Measurements from ENCODE around the gene POU4F3.

POU4F3 gene

GRCh38 chr5:146339715-146340259, 1.1 kb downstream of the POU4F3 start:
- no peak for DNase-seq (ENCODE audit: low read depth in 2 of 2)

GRCh38 chr5:146340260-146341081, 1.8 kb downstream of the POU4F3 start:
- DNase-seq (ENCODE audit: low read depth in 2 of 2) = no peak

- DNase-seq (ENCODE audit: low read depth in 2 of 2) = no peak
Observed at GRCh38 chr5:146341854-146342253, 3.2 kb downstream of the POU4F3 start.

GRCh38 chr5:146342519-146342881, 3.9 kb downstream of the POU4F3 start:
- DNase-seq (ENCODE audit: low read depth in 2 of 2) = no peak

GRCh38 chr5:146342882-146343865, 4.5 kb downstream of the POU4F3 start:
- no peak for DNase-seq (ENCODE audit: low read depth in 2 of 2)

- DNase-seq (ENCODE audit: low read depth in 2 of 2) = no peak
Observed at GRCh38 chr5:146344155-146345118, 5.8 kb downstream of the POU4F3 start.

GRCh38 chr5:146345240-146345577, 6.6 kb downstream of the POU4F3 start:
- no peak for DNase-seq (ENCODE audit: low read depth in 2 of 2)

- DNase-seq (ENCODE audit: low read depth in 2 of 2) = no peak
Observed at GRCh38 chr5:146345578-146346366, 7.1 kb downstream of the POU4F3 start.

- DNase-seq (ENCODE audit: low read depth in 2 of 2) = no peak
Observed at GRCh38 chr5:146357126-146357525, 18.5 kb downstream of the POU4F3 start.

- no peak for DNase-seq (ENCODE audit: low read depth in 2 of 2)
Observed at GRCh38 chr5:146359836-146360235, 21.2 kb downstream of the POU4F3 start.

- DNase-seq (ENCODE audit: low read depth in 2 of 2) = no peak
Observed at GRCh38 chr5:146363161-146363874, 24.7 kb downstream of the POU4F3 start.

GRCh38 chr5:146365618-146366017, 27.0 kb downstream of the POU4F3 start:
- DNase-seq (ENCODE audit: low read depth in 2 of 2) = no peak

- DNase-seq (ENCODE audit: low read depth in 2 of 2) = no peak
Observed at GRCh38 chr5:146366904-146367303, 28.3 kb downstream of the POU4F3 start.

GRCh38 chr5:146368137-146368536, 29.5 kb downstream of the POU4F3 start:
- no peak for DNase-seq (ENCODE audit: low read depth in 2 of 2)

- DNase-seq (ENCODE audit: low read depth in 2 of 2) = no peak
Observed at GRCh38 chr5:146369691-146370090, 31.1 kb downstream of the POU4F3 start.

- no peak for DNase-seq (ENCODE audit: low read depth in 2 of 2)
Observed at GRCh38 chr5:146376821-146377220, 38.2 kb downstream of the POU4F3 start.

- DNase-seq (ENCODE audit: low read depth in 2 of 2) = no peak
Observed at GRCh38 chr5:146378986-146379385, 40.3 kb downstream of the POU4F3 start.

GRCh38 chr5:146380714-146381113, 42.1 kb downstream of the POU4F3 start:
- DNase-seq (ENCODE audit: low read depth in 2 of 2) = no peak

- no peak for DNase-seq (ENCODE audit: low read depth in 2 of 2)
Observed at GRCh38 chr5:146388386-146388785, 49.7 kb downstream of the POU4F3 start.

GRCh38 chr5:146390469-146390868, 51.8 kb downstream of the POU4F3 start:
- DNase-seq (ENCODE audit: low read depth in 2 of 2) = no peak
